GM21390 (cell line): ENCODE data around the gene COCH.
"Not testable (repeated sequence)": the region's sequence is repeated elsewhere in the genome, so short reads cannot be mapped to it uniquely, and the experiment has no call there.

ENCODE experiments used
- ATAC-seq: cut with Tn5 transposase; IDR thresholded peaks from one replicate; pipeline ENCODE4 v1.9.1; 2021; ENCODE audit not compliant: unreplicated experiment

COCH gene

GRCh38 chr14:30921305-30921704 is 46.9 kb downstream of the COCH start:
- no peak for ATAC-seq

GRCh38 chr14:30921788-30922187 is 47.4 kb downstream of the COCH start:
- ATAC-seq: no peak

- no peak for ATAC-seq
Measured at GRCh38 chr14:30925254-30925653, 50.9 kb downstream of the COCH start.

- ATAC-seq: no peak
Measured at GRCh38 chr14:30928462-30928861, 54.1 kb downstream of the COCH start.

GRCh38 chr14:30933937-30934336 is 59.6 kb downstream of the COCH start:
- ATAC-seq: not testable (repeated sequence)

GRCh38 chr14:30935445-30935844 is 61.1 kb downstream of the COCH start:
- ATAC-seq: no peak

- no peak for ATAC-seq
Measured at GRCh38 chr14:30938617-30939016, 64.3 kb downstream of the COCH start.
